Loucy (cell line): ENCODE measurements around the gene SDK1.

Experiments used
- H2AFZ ChIP-seq: fragments of 200-600 bp; sonication (generic); 2 replicates; pipeline ENCODE4 v1.6.0; 2016; ENCODE audit warnings: antibody characterized with exemption, mild to moderate bottlenecking, low read length, moderate library complexity
- H3F3A ChIP-seq: fragments of 200-600 bp; 2 replicates; pipeline ENCODE4 v1.6.0; 2016; ENCODE audit warnings: antibody characterized with exemption, low read depth, mild to moderate bottlenecking
- H3K27me3 ChIP-seq: fragments of 200-600 bp; sonication (generic); 2 replicates; pipeline ENCODE4 v1.6.1; 2014; ENCODE audit warnings: low read length, mild to moderate bottlenecking; ENCODE audit not compliant: insufficient read depth, poor library complexity, severe bottlenecking
- H3K36me3 ChIP-seq: fragments of 200-600 bp; sonication (generic); 2 replicates; pipeline ENCODE4 v1.6.1; 2016; ENCODE audit warnings: low read length; ENCODE audit not compliant: insufficient read depth
- H3K4me1 ChIP-seq: fragments of 200-600 bp; sonication (generic); 2 replicates; pipeline ENCODE4 v1.5.1; 2014; ENCODE audit warnings: low read length, mild to moderate bottlenecking; ENCODE audit not compliant: insufficient read depth, poor library complexity, severe bottlenecking
- H3K4me2 ChIP-seq: fragments of 200-600 bp; sonication (generic); 2 replicates; pipeline ENCODE4 v1.6.0; 2014; ENCODE audit warnings: antibody characterized with exemption, low read length, low read depth, mild to moderate bottlenecking; ENCODE audit not compliant: poor library complexity, severe bottlenecking
- H3K4me3 ChIP-seq: fragments of 200-600 bp; sonication (generic); 2 replicates; pipeline ENCODE4 v1.5.1; 2014; ENCODE audit warnings: low read length, mild to moderate bottlenecking, mixed read lengths; ENCODE audit not compliant: poor library complexity, severe bottlenecking
- H3K79me2 ChIP-seq: fragments of 200-600 bp; sonication (generic); 2 replicates; pipeline ENCODE4 v1.6.1; 2014; ENCODE audit warnings: low read length; ENCODE audit not compliant: insufficient read depth
- H3K9ac ChIP-seq: fragments of 200-600 bp; sonication (generic); 2 replicates; pipeline ENCODE4 v1.6.0; 2014; ENCODE audit warnings: mild to moderate bottlenecking, low read depth, low read length, moderate library complexity; ENCODE audit not compliant: poor library complexity, severe bottlenecking
- H3K9me2 ChIP-seq: fragments of 200-600 bp; sonication (generic); replicated peaks from 2 replicates; pipeline ENCODE4 v1.6.1; 2016; ENCODE audit warnings: low read depth, low read length, mixed read lengths
- H3K9me3 ChIP-seq: fragments of 200-600 bp; sonication (generic); 2 replicates; pipeline ENCODE4 v1.6.1; 2014; ENCODE audit warnings: mild to moderate bottlenecking, antibody characterized with exemption, low read length, low read depth; ENCODE audit not compliant: insufficient read depth
- H4K20me1 ChIP-seq: fragments of 200-600 bp; sonication (generic); 2 replicates; pipeline ENCODE4 v1.6.0; 2014; ENCODE audit warnings: antibody characterized with exemption, low read length, mild to moderate bottlenecking; ENCODE audit not compliant: insufficient read depth, poor library complexity, severe bottlenecking
- CTCF ChIP-seq: fragments of 200-600 bp; sonication (generic); conservative IDR thresholded peaks from 2 replicates; pipeline ENCODE4 v1.5.1; 2014; ENCODE audit warnings: mild to moderate bottlenecking, antibody characterized with exemption, low read length
- EZH2phosphoT487 ChIP-seq: fragments of 200-600 bp; IDR thresholded peaks from 2 replicates; pipeline ENCODE4 v1.6.1; 2018; ENCODE audit warnings: antibody characterized with exemption, mild to moderate bottlenecking, moderate library complexity, borderline replicate concordance

SDK1 gene

GRCh38 chr7:3285652-3286051 is 15.4 kb upstream of the SDK1 start:
- Histone ChIP-seq H3K9me3 (no peaks in the 10 kb centered on the region), H3K79me2 (no peaks in the 10 kb centered on the region), H4K20me1 (no peaks in the 10 kb centered on the region), H3K9me2 (no peaks in the 10 kb centered on the region), H3K4me3 (no peak overlapping the region), H3K27me3 (no peaks in the 10 kb centered on the region), H3K9ac (no peak overlapping the region), H3F3A (no peaks in the 10 kb centered on the region), H3K4me1 (no peaks in the 10 kb centered on the region), H3K4me2 (no peak overlapping the region), H2AFZ (no peak overlapping the region), H3K36me3 (no peaks in the 10 kb centered on the region)
- no peak for TF ChIP-seq EZH2phosphoT487
- no peak for TF ChIP-seq CTCF

- no peaks in the 10 kb centered on the region for H3K36me3 ChIP-seq
- no peak overlapping the region for H2AFZ ChIP-seq
- H3F3A ChIP-seq = no peaks in the 10 kb centered on the region
- no peaks in the 10 kb centered on the region for H3K79me2 ChIP-seq
- no peak overlapping the region for H3K4me2 ChIP-seq
- H3K4me1 ChIP-seq = no peaks in the 10 kb centered on the region
- no peak for TF ChIP-seq CTCF
- TF ChIP-seq EZH2phosphoT487 = no peak
- H3K9me2 ChIP-seq = no peaks in the 10 kb centered on the region
- no peaks in the 10 kb centered on the region for H3K9me3 ChIP-seq
- no peaks in the 10 kb centered on the region for H3K27me3 ChIP-seq
- H4K20me1 ChIP-seq = no peaks in the 10 kb centered on the region
- H3K4me3 ChIP-seq = no peak overlapping the region
- H3K9ac ChIP-seq = no peak overlapping the region
Observed at GRCh38 chr7:3289996-3290395, 11.1 kb upstream of the SDK1 start.

GRCh38 chr7:3292694-3293093 is 8.4 kb upstream of the SDK1 start:
- no peaks in the 10 kb centered on the region for H3K9me2 ChIP-seq
- no peak overlapping the region for H3K9ac ChIP-seq
- H3K79me2 ChIP-seq = no peaks in the 10 kb centered on the region
- H3K4me1 ChIP-seq = no peaks in the 10 kb centered on the region
- no peaks in the 10 kb centered on the region for H3F3A ChIP-seq
- no peaks in the 10 kb centered on the region for H3K27me3 ChIP-seq
- no peak overlapping the region for H3K4me2 ChIP-seq
- no peaks in the 10 kb centered on the region for H4K20me1 ChIP-seq
- TF ChIP-seq EZH2phosphoT487 (no peak), CTCF (no peak)
- H3K9me3 ChIP-seq = no peaks in the 10 kb centered on the region
- no peak overlapping the region for H3K4me3 ChIP-seq
- no peak overlapping the region for H2AFZ ChIP-seq
- no peaks in the 10 kb centered on the region for H3K36me3 ChIP-seq
